Stimulated activated CD4-positive, alpha-beta T cell treated with anti-CD3 and anti-CD28 coated beads, Interleukin-15, amount 100 ng/mL, for 48 hours (primary cell): ENCODE results near the gene ROCK2.
"Not testable (repeated sequence)": the region's sequence is repeated elsewhere in the genome, so short reads cannot be mapped to it uniquely, and the experiment has no call there.

Source experiments
- DNase-seq, 2 donors: peaks; one replicate each; pipeline ENCODE4 v3.0.0-alpha.2; 2020; ENCODE audit warnings: low read depth in 2 of 2

Gene ROCK2

GRCh38 chr2:11236335-11236734, 108.1 kb downstream of the ROCK2 start:
- no peak for DNase-seq

DNA sequence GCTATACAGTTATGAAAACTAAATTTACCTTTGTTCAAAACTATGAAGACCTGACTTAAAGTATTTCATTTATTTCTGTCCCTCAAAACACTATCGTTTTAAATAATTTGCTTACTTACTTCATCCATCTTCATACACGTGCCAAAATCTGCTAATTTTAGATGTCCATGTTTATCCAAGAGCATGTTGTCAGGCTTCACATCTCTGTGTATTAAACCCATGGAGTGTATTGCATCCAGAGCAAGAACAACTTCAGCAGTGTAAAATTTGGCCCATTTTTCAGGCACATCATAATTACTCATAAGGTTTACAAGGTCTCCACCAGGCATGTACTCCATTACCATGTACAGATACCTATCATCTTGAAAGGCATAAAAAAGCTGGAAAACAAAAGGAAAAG, 108.9 kb downstream of the ROCK2 start:
- no peak for DNase-seq

GRCh38 chr2:11234309-11234708, 110.1 kb downstream of the ROCK2 start:
- DNase-seq: no peak

GRCh38 chr2:11231193-11231592, 113.2 kb downstream of the ROCK2 start:
- DNase-seq: not testable (repeated sequence)

GRCh38 chr2:11228692-11229091, 115.7 kb downstream of the ROCK2 start:
- DNase-seq: no peak

DNA sequence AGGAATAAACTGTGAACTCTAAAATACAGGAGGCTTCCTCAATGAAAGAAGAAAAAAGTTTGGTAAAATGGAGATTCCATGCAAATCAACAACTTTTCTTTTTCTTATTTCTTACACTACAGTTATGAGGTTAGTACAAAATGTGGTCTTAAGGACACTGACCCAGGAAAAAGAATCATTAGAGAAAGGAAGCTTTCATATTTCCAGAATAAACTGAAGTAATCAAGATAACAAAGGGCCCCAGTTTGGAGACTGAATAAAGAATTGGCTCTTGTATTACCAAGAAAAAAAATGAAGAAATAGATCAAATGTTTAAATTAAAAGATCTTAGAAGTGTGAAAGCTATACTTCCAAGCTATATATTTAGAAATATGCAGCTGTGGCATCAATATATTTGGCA, 116.8 kb downstream of the ROCK2 start:
- no peak for DNase-seq

GRCh38 chr2:11224887-11225286, 119.5 kb downstream of the ROCK2 start:
- no peak for DNase-seq

DNA sequence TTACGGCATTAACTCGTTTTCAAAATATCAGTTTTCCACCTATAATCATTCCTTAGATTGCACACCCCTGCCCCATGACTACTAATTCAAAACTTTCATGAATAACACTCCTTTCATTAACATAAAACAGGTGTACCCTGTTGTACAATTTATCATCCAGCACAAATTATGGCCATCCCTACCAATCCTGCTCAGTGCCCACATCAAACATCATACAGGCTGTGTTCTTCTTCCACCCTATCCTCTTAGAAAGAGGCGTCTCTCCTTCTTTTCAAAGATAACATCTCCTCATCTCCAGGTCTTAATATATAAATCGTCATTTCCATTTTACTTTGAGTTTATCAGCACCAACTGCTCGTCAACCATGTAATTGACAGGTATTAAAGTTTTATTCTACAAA, 121.6 kb downstream of the ROCK2 start:
- no peak for DNase-seq

DNA sequence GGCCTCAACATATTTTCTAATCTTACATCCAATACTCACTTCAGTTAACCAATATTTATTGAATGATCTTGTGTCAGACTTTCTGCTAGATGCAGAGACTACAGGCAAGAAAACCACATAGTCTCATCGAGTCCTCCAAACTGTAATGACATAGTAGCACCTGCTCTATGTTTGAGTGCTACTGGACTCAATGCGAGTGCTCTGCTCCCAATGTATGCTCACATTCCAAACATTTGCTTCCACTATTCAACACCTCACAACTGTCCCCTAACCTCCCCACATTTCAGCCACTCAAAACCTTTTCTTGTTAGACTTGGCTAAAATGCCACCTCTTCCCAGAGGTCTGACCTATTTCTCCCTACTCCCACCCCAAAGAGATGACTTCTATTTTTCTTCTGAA, 124.0 kb downstream of the ROCK2 start:
- no peak for DNase-seq

GRCh38 chr2:11215407-11215806, 129.0 kb downstream of the ROCK2 start:
- DNase-seq: no peak

- DNase-seq: no peak
Observed at GRCh38 chr2:11214770-11215169, 129.7 kb downstream of the ROCK2 start.

- no peak for DNase-seq
Observed at GRCh38 chr2:11213975-11214374, 130.5 kb downstream of the ROCK2 start.

DNA sequence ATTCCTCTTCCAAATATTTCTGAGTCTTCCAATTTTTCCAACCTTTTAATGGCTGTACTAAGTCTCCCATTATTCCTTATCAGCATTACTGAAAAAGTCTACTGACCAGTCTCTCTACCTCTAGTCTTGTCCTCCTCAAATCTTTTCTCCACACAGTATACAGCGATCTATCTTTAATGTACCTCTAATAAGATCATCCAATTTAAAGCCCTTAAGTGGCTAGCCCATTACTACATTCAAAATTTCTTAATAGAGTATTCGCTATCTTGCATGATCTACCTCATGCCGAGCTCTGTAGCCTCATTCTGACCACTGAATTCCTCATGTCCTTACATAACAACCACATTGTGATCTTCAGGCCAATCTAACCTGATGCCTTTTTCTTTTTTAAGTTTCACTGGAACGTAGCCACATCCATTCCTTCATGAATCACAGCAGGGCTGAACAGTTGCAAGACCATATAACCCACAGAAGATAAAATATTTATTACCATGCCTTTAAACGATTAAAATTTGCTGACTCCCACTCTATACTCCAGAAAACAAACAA, 131.3 kb downstream of the ROCK2 start:
- no peak for DNase-seq

DNA sequence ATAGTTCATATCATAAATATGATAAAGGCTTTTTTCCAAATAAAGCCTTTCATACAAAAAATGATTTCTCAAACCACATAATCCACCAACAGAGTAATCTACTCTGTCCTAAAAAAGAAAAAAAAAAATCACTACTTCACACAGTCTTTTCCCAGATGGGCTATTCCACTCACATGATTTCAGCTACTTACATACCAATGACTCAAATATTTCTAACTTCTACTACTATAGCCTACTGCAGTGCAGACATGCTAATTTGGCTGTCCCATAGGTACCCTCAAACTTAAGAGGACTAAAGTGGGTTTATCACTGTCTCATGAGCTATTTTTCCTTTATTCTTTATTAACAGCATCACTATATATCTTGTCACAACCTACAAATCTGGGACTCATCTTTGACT, 131.8 kb downstream of the ROCK2 start:
- no peak for DNase-seq

DNA sequence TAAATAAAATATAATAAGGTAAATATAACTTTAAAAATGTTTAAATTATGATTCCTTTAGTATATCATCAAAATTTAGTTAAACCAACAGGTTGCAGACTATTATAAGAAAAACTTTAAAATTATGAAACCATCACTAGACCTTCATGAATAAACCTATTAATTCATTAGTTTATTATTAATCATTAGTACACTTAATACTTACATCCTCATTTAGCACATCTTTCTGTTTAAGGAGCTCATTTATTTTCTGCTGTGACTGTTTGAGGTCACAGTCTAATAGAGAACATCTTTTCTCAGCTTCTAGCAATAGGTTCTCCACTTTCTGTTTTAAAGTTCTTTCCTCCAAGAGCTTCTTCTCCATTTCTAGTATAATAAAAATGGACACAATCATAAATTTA, 136.4 kb downstream of the ROCK2 start:
- no peak for DNase-seq

- DNase-seq: no peak
Observed at GRCh38 chr2:11203480-11203879, 141.0 kb downstream of the ROCK2 start.

DNA sequence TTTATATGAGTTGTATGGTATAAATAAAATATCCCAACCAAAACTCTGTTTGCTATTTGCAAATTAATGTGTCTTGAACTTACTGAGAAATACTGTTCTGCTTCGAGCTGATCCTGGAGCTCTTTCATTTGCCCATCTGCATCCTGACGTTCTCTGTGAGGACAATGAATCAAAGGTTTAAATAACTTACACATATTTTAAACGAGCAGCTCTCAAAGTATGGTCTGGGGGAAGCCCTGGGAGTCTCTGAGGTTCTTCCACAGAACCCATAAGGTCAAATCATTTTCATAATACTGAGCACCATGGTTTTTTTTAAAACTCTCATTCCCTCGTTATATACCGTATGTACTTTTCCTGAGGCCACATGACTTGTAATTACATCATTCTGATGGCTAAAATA, 142.5 kb downstream of the ROCK2 start:
- DNase-seq: no peak

GRCh38 chr2:11200651-11201050, 143.8 kb downstream of the ROCK2 start:
- no peak for DNase-seq

- no peak for DNase-seq
Observed at GRCh38 chr2:11196246-11196645, 148.2 kb downstream of the ROCK2 start.

DNA sequence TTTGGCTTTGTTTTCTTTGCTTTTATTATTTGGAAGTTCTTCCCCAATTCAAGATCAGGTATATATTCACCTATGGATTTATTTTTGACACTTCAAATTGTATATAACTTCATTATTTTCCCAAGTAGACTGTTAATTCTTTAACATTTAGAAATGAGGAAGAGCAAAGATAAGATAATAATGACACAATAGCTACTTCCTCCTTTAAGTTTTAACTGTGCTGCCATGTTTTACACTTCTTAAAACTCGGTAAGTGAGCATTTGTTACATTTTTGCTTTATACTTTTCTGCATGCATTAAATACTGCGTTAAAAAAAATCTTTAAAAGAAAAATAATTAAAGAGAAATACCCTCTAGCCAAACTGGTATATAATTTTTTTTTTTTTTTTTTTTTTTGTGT, 156.7 kb downstream of the ROCK2 start:
- DNase-seq: no peak

GRCh38 chr2:11187083-11187619, 157.3 kb downstream of the ROCK2 start:
- DNase-seq: no peak

DNA sequence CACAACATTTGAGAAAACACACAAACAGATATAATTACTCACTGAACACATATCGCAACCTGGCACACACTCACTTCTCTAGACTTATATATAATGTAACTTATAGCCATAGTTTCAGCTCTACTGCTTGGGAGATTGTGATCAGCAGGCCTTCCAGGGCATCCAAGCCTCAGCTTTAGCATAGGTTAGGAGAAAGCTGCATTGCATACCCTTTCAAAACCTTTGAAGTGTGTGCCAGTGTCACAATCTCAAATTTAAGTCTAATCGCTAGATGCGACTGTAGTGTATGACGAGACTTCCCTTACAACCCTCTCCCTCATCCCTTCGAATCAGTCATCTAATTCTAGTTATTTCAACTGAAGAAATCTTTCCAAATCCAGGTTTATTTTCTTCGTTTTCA, 158.3 kb downstream of the ROCK2 start:
- no peak for DNase-seq

DNA sequence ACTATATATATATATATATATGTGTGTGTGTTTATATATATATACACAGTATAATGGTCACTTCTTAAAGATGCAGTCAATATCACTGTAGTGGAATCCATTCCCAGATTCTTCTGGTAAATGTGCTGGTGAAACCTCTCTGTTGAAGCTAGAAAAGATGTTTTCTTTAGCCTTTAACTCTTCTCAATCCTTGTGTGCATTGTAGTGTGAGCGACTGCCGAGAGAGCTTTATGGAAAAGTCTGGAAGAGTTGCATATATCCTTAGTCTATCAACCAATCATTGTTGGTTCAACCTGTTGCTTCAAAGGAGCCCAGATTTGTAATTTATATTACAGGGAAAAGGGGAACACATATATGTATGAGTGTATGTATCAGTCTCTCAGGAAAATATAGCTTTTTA, 161.5 kb downstream of the ROCK2 start:
- no peak for DNase-seq

DNA sequence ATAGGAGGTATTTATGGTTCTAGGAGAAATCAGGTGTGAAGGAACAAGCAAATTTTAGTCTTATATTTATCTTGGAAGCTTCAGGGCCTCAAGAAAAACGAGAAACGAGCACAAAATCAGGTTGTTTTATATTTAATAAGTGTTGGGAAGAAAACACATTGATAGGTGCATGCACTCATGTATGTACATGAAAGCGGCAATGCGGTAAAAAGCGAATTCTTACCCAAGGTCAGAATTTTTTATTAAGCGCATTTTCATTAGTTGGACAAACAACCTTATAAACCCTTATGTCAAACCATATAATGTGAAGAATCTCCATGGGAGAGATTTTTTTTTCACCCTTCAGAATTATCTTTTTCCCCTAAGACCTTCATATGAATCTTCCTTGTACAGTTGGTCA, 163.8 kb downstream of the ROCK2 start:
- no peak for DNase-seq
